ENCODE results near the gene ZNF772.

The ZNF772 gene

DNA sequence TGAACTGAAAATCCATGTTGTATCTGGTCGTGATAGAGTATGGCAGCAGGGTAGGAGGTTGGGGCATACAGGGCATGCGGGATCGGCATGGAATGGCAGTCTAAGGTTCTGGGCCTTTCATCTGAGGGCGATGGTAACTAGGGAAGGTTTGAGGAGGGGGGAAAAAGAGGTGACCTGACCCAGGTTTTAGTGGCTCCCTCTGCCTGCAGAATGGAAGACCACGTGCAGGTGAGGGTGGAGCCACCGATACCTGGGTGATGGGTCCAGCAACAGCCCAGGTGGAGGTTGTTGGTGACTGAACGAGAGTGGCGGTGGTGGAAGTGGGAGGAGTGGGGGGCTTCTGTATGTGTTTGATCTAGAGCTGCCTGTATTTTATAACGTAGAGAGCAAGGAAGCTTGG is 38.4 kb downstream of the ZNF772 start:
- CTCF ChIA-PET: no interaction called here
- POLR2A ChIA-PET: no interaction called here
- no peak for DNase-seq (ENCODE audit: extremely low spot score)
- no peak for TF ChIP-seq CTCF (IDR thresholded peaks at IDR 0.05; ENCODE audit: control extremely low read depth, extremely low read depth, low read depth, missing control alignments)

GRCh38 chr19:57437931-57438330 is 39.4 kb downstream of the ZNF772 start:
- DNase-seq (ENCODE audit: extremely low spot score): no peak
- CTCF ChIA-PET: interaction anchor here (0.9 kb wide), 1 partner anchor 75 kb away, joined by 3 read pairs; no protein-coding TSS in a partner anchor
- TF ChIP-seq CTCF (IDR thresholded peaks at IDR 0.05; ENCODE audit: control extremely low read depth, extremely low read depth, low read depth, missing control alignments): no peak
- POLR2A ChIA-PET: no interaction called here

DNA sequence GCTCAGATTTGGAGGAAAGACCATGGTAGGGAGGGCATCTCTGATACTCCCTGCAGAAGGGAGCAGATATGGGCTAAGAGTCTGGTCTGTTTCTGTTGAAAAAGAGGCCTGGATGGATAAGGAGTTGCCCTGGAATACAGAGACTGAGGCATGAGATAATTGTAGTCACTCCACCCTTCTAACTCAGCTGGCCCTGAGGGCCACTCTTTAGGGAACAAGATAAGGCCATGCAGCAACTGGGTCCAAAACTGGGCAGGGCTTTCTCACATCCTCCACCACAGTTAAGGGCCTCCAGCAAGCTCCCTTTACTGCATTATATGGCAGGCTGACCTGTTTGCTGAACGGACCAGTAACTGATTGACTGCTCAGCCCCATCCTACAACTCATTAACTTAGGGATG is 40.9 kb downstream of the ZNF772 start:
- POLR2A ChIA-PET: no interaction called here
- no peak for TF ChIP-seq CTCF (IDR thresholded peaks at IDR 0.05; ENCODE audit: control extremely low read depth, extremely low read depth, low read depth, missing control alignments)
- CTCF ChIA-PET: interaction anchor here (1.4 kb wide), 1 partner anchor 1084 kb away, joined by 3 read pairs; the partner anchor contains the start of gene ZBTB45
- no peak for DNase-seq (ENCODE audit: extremely low spot score)

DNA sequence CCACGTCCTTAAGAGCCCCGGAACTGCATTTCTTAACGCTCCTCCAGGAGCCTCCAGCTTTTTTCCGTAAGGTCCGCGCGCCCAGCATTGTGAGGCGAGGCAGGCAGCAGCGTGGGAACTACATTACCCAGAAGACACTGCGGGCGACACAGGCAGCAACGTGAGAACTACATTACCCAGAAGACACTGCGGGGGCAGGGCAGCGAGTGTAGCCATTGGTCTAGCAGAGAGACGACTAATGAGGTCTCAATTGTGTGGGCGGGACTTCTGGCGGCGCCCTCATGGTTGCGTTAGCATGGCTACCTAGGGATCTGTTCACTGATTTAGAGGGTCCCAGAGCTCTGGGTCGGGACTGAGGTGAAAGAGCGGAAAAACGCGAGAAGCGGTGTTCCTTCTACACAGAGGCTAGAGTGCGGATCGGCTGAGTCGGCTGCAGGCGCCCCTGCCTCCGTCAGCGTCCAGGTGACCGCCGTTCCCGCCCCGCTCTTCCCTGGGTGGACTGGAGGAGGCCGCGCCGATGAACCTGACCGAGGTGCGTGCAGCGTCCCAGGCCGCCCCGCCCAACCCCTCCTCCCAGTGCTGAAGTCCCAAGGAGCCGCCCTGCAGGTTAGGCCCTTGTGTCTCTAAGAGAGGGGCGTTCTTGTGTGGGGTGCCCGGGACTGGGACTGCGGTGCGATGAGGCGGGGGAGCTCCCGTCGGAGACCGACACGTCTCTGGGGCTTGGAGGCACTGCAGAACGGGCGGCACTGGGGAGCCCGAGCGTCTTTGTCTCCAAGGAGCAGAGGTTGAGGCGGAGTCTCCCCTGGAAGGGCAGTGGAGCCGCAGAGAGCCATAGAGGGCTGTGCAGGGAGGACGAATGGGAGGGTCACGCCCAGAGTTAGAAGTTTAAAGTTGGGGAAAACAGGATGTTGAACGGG is 42.0 kb downstream of the ZNF772 start, which contains the start of gene ZNF749:
ZNF749 (plus strand) TSS at position 264 of the 917 bp plus-strand sequence; CDS start at position 518, 254 bp downstream.
- ChIA-PET CTCF (interaction anchor here (1.0 to 2.0 kb wide), 2 partner anchors 10 to 12 kb away, joined by 3 to 5 read pairs; no protein-coding TSS in a partner anchor), POLR2A (no interaction called here)
- DNase-seq (ENCODE audit: extremely low spot score): peak; percentile 97
- TF ChIP-seq CTCF (IDR thresholded peaks at IDR 0.05; ENCODE audit: control extremely low read depth, extremely low read depth, low read depth, missing control alignments): no peak

DNA sequence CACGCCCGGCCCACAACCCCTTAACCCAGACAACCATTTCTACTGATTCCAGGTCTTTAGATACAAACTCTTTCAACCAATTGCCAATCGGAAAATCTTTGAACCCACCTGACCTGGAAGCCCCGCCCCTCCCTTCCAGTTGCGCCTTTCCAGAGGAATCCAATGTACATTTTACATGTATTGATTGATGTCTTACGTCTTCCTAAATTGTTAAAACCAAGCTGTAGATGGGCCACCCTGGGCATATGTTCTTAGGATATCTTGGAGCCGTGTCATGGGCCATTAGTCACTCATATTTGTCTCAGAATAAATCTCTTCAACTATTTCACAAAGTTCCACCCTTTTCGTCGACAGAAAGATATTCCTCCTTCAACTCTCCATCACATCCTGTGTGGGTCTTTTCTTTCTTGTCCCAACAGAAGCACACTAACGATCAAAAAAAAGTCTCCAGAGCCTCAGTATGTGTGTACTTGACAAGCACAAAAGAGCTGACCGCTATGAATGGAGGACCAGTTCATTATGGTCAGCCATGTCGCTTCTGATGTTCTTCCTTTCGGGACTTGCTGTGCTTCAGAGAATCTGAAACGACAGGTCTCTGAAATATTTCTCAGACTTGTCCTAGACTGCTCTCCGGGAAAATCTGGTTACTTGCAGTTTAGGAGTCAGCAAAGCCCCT is 42.8 kb downstream of the ZNF772 start:
- no peak for DNase-seq (ENCODE audit: extremely low spot score)
- TF ChIP-seq CTCF (IDR thresholded peaks at IDR 0.05; ENCODE audit: control extremely low read depth, extremely low read depth, low read depth, missing control alignments): no peak
- CTCF ChIA-PET: interaction anchor here (1.0 to 2.0 kb wide), 2 partner anchors 9 to 12 kb away, joined by 3 to 5 read pairs; no protein-coding TSS in a partner anchor
- POLR2A ChIA-PET: no interaction called here

DNA sequence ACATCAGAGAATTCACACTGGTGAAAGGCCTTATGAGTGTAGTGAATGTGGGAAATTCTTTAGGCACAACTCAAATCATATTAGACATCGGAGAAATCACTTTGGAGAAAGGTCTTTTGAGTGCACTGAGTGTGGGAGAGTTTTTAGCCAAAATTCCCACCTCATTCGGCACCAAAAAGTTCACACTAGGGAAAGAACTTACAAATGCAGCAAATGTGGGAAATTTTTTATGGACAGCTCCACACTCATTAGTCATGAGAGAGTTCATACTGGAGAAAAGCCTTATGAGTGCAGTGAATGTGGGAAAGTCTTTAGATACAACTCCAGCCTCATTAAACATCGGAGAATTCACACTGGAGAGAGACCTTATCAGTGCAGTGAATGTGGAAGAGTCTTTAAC is 56.3 kb downstream of the ZNF772 start:
- ChIA-PET POLR2A (no interaction called here), CTCF (interaction anchor here (1.0 kb wide), 1 partner anchor 17 kb away, joined by 3 read pairs; no protein-coding TSS in a partner anchor)
- no peak for TF ChIP-seq CTCF (IDR thresholded peaks at IDR 0.05; ENCODE audit: control extremely low read depth, extremely low read depth, low read depth, missing control alignments)
- DNase-seq (ENCODE audit: extremely low spot score): no peak

Data from GM10248 (cell line).